Muscle layer of colon (tissue), 2 donors: ENCODE results near the gene EPS8L2.
"Not testable (repeated sequence)": the region's sequence is repeated elsewhere in the genome, so short reads cannot be mapped to it uniquely, and the experiment has no call there.

Experiments
- H3K27ac ChIP-seq: one replicate; pipeline ENCODE4 v1.7.0; 2013; ENCODE audit warnings: low read depth, mild to moderate bottlenecking, low read length, moderate library complexity
- H3K27me3 ChIP-seq, 2 donors: one replicate each; pipeline ENCODE4 v1.7.0; 2013; ENCODE audit warnings: low read length in 2 of 2, mild to moderate bottlenecking in 2 of 2; ENCODE audit not compliant: insufficient read depth in 2 of 2, control insufficient read depth in 1 of 2
- H3K36me3 ChIP-seq: one replicate; pipeline ENCODE4 v1.7.0; 2013; ENCODE audit warnings: mild to moderate bottlenecking, low read length; ENCODE audit not compliant: insufficient read depth
- H3K4me1 ChIP-seq: one replicate; pipeline ENCODE4 v1.7.0; 2013; ENCODE audit warnings: mild to moderate bottlenecking, low read length; ENCODE audit not compliant: insufficient read depth
- H3K4me3 ChIP-seq, 2 donors: one replicate each; pipeline ENCODE4 v1.7.0; 2013; ENCODE audit warnings: low read length in 2 of 2, low read depth in 1 of 2, mild to moderate bottlenecking in 1 of 2, moderate library complexity in 1 of 2
- H3K9ac ChIP-seq: one replicate; pipeline ENCODE4 v1.7.0; 2013; ENCODE audit warnings: low read length
- H3K9me3 ChIP-seq: one replicate; pipeline ENCODE4 v1.7.0; 2013; ENCODE audit warnings: mild to moderate bottlenecking, low read length
- donor health status: abdominal sarcoma.
- donor health status: Adenocarcinoma of cecum.

Gene EPS8L2

DNA sequence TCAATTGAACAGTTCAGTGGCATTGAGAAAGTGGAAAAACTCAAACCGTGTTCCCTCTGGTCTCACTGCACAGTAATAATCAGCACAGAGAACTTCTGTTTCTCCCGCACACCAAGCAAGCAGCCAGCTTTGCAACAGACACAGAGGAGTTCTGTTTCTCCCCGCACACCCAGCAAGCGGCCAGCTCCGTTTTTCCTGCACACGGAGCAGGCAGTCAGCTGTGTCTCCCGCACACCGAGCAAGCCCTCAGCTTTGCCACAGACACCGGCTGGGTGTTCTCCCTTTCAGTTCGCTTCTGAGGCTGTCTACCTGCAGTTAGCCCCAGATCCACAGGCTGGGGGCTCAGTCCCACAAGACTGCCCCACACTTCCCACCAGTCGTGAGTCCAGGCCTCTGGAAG is 31.3 kb downstream of the EPS8L2 start:
- H3K9ac ChIP-seq = no peak overlapping the region

GRCh38 chr11:737899-738298 is 31.9 kb downstream of the EPS8L2 start:
- not testable (repeated sequence) for H3K27ac ChIP-seq, H3K36me3 ChIP-seq, H3K4me1 ChIP-seq, H3K9me3 ChIP-seq, H3K4me3 ChIP-seq, H3K27me3 ChIP-seq, H3K9ac ChIP-seq

More for the DNA sequence above, 31.3 kb downstream of the EPS8L2 start:
- Histone ChIP-seq H3K9me3 (no peaks in the 10 kb centered on the region), H3K27me3 (no peaks in the 10 kb centered on the region), H3K4me1 (no peaks in the 10 kb centered on the region), H3K27ac (no peak overlapping the region), H3K4me3 (no peak overlapping the region), H3K36me3 (no peaks in the 10 kb centered on the region)

GRCh38 chr11:742156-742546 is 36.1 kb downstream of the EPS8L2 start:
- Histone ChIP-seq H3K4me1 (peaks cover 6% of the 10 kb centered on the region), H3K27me3 (no peaks in the 10 kb centered on the region), H3K36me3 (no peaks in the 10 kb centered on the region), H3K9ac (no peak overlapping the region), H3K9me3 (no peaks in the 10 kb centered on the region), H3K27ac (no peak overlapping the region), H3K4me3 (no peak overlapping the region)

DNA sequence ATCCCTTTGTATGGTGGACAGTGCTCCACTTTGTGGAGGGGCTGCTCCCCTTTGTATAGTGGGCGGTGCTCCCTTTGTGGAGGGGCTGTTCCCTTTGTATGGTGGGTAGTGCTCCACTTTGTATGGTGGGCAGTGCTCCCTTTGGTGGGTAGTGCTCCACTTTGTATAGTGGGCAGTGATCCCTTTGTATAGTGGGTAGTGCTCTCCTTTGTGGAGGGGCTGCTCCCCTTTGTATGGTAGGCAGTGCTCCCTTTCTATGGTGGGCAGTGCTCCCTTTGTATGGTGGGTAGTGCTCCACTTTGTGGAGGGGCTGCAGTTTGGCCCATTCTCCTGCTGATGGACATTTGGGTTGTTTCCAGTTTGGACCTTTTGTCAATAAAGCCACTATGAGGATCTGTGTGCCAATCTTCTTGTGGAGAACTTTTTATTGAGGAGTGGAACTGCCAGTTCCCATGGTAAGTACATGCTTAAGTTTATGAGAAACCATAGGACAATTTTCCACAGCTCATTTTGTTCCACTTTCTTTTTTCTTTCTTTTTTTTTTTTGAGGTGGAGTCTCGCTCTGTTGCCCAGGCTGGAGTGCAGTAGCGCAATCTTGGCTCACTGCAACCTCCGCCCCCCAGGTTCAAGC is 36.7 kb downstream of the EPS8L2 start:
- Histone ChIP-seq H3K27ac (no peak overlapping the region), H3K27me3 (no peaks in the 10 kb centered on the region), H3K4me3 (no peak overlapping the region), H3K4me1 (peaks cover 6% of the 10 kb centered on the region), H3K9ac (no peak overlapping the region), H3K36me3 (no peaks in the 10 kb centered on the region), H3K9me3 (no peaks in the 10 kb centered on the region)

DNA sequence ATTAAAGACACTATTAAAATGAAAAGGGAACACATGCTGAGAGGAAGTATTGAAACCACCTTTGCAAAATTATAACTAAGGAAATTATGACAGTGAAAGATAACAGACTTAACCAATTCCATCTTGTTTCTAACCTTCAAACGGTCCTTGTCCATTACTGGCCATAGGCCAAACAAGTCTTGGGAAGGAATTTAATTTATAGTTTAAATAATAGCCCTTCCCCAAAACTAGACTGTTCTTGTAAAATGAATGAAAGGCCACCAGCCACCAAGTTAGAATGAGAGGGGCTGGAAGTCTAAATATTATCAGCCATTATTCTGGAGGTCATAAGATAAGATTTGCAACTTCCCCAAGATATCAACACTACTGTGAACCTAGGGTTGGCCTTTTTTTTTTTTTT is 39.4 kb downstream of the EPS8L2 start:
- Histone ChIP-seq H3K4me1 (peaks cover 16% of the 10 kb centered on the region), H3K4me3 (no peak overlapping the region), H3K27ac (no peak overlapping the region), H3K9ac (no peak overlapping the region), H3K36me3 (no peaks in the 10 kb centered on the region), H3K9me3 (no peaks in the 10 kb centered on the region), H3K27me3 (no peaks in the 10 kb centered on the region)

- Histone ChIP-seq H3K4me1 (peaks cover 16% of the 10 kb centered on the region), H3K4me3 (peak overlapping the region; percentile 71 to 80), H3K9me3 (no peaks in the 10 kb centered on the region), H3K27me3 (no peaks in the 10 kb centered on the region), H3K27ac (peak overlapping the region; percentile 32), H3K36me3 (no peaks in the 10 kb centered on the region), H3K9ac (peak overlapping the region; percentile 49)
Measured at GRCh38 chr11:746289-747157, 40.5 kb downstream of the EPS8L2 start.

- Histone ChIP-seq H3K4me1 (peaks cover 16% of the 10 kb centered on the region), H3K27ac (peak within 1 kb of the TSS; percentile 32), H3K36me3 (no peaks in the 10 kb centered on the region)
Measured at GRCh38 chr11:747158-748006, 41.4 kb downstream of the EPS8L2 start, which contains the start of gene TALDO1. Gene TALDO1, plus strand, starts transcription at chr11:747464. Its CDS starts 18 bp downstream, at chr11:747482.

GRCh38 chr11:748007-748359 is 42.0 kb downstream of the EPS8L2 start:
- Histone ChIP-seq H3K27ac (peak overlapping the region; percentile 32), H3K9me3 (no peaks in the 10 kb centered on the region), H3K4me3 (peak overlapping the region; percentile 71 to 80), H3K27me3 (no peaks in the 10 kb centered on the region), H3K9ac (no peak overlapping the region), H3K36me3 (no peaks in the 10 kb centered on the region), H3K4me1 (peaks cover 16% of the 10 kb centered on the region)

More at GRCh38 chr11:747158-748006, 41.4 kb downstream of the EPS8L2 start, which contains the start of gene TALDO1:
- Histone ChIP-seq H3K9me3 (no peaks in the 10 kb centered on the region), H3K9ac (peak within 1 kb of the TSS; percentile 49), H3K27me3 (no peaks in the 10 kb centered on the region), H3K4me3 (peak within 1 kb of the TSS; percentile 71 to 80)

- no peaks in the 10 kb centered on the region for H3K9me3 ChIP-seq
- H3K4me3 ChIP-seq = no peak overlapping the region
- H3K27me3 ChIP-seq = no peaks in the 10 kb centered on the region
- H3K27ac ChIP-seq = no peak overlapping the region
- no peak overlapping the region for H3K9ac ChIP-seq
- H3K4me1 ChIP-seq = peaks cover 16% of the 10 kb centered on the region
- H3K36me3 ChIP-seq = no peaks in the 10 kb centered on the region
Measured at GRCh38 chr11:749731-750130, 43.7 kb downstream of the EPS8L2 start.

DNA sequence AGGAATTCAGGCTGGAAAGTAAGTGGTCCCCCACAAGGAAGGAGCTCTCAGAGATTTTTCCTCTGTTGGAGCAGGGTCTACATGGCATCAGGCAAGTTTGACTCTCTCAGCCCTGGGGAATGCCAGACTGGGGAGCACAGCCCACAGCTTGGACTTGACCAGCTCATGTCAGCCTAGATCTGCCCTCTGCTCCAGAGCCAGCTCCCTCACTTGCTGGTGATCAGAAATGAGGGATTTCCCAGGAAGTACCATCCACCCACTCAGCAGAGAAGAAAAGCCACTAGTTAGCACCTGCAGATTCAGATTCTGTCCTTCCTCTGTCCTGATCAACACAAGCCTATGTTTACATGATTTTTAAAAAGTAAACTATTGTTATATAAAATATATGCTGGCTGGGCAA is 54.2 kb downstream of the EPS8L2 start:
- Histone ChIP-seq H3K9me3 (no peaks in the 10 kb centered on the region), H3K4me1 (no peaks in the 10 kb centered on the region), H3K36me3 (peaks cover 59% of the 10 kb centered on the region), H3K27ac (no peak overlapping the region), H3K27me3 (no peaks in the 10 kb centered on the region), H3K9ac (no peak overlapping the region), H3K4me3 (no peak overlapping the region)

DNA sequence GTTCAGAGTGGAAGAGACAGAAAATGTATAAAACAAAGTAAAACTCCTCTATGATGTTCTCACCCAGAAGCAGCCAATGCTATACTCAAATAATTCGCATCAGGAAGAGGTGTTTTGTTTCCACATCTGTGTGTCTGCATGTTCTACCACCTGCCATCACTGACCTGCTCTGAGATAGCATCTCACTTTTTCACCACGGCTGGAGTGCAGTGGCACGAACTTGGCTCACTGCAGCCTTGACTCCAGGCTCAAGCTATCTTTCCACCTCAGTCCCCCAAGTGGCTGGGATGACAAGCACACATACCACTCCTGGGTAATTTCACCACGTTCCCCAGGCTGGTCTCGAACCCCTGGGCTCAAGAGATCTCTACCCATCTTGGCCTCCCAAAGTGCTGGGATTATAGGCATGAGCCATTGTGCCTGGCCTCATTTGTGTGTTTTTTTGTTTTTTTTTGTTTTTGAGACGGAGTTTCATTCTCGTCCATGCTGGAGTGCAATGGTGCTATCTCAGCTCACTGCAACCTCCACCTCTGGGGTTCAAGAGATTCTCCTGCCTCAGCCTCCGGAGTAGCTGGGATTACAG is 55.6 kb downstream of the EPS8L2 start:
- Histone ChIP-seq H3K36me3 (peaks cover 61% of the 10 kb centered on the region), H3K9me3 (no peaks in the 10 kb centered on the region), H3K27me3 (no peaks in the 10 kb centered on the region), H3K4me1 (no peaks in the 10 kb centered on the region), H3K9ac (no peak overlapping the region), H3K4me3 (no peak overlapping the region), H3K27ac (no peak overlapping the region)
